Ascending aorta (tissue), 2 donors: Measurements from ENCODE around the gene TFB1M. TPM values are rescaled to one million over a fixed set of nuclear protein-coding genes. Genes with fewer than 3 reads are reported as not detected.

ENCODE experiments used
- DNase-seq, 2 donors: peaks; one replicate each; pipeline ENCODE4 v3.0.0-alpha.2; 2019; ENCODE audit warnings: low spot score in 2 of 2
- H3K27ac ChIP-seq, 2 donors: fragments of 200-600 bp; sonication (generic); one replicate each; pipeline ENCODE4 v1.5.1; 2016 to 2017; ENCODE audit warnings: mild to moderate bottlenecking in 1 of 2
- H3K27me3 ChIP-seq: fragments of 200-600 bp; sonication (generic); one replicate; pipeline ENCODE4 v1.5.1; 2017
- H3K36me3 ChIP-seq, 2 donors: fragments of 200-600 bp; sonication (generic); one replicate each; pipeline ENCODE4 v1.5.1; 2016
- H3K4me1 ChIP-seq, 2 donors: fragments of 200-600 bp; sonication (generic); one replicate each; pipeline ENCODE4 v1.5.1; 2016 to 2017; ENCODE audit warnings: mild to moderate bottlenecking in 1 of 2
- H3K4me3 ChIP-seq, 2 donors: fragments of 200-600 bp; sonication (generic); one replicate each; pipeline ENCODE4 v1.5.1; 2016 to 2017; ENCODE audit warnings: mild to moderate bottlenecking in 1 of 2
- H3K9me3 ChIP-seq, 2 donors: fragments of 200-600 bp; sonication (generic); one replicate each; pipeline ENCODE4 v1.5.1; 2016
- intact Hi-C: fragments of 100-400 bp; cut with DNase I; formaldehyde crosslinking; loops from one replicate; pipeline ENCODE4 v1.15.1; 2023
- total RNA-seq: library from RNA; depleted of rRNA; stranded (reverse); fragments of >200 nt; gene quantifications from one replicate; pipeline ENCODE4 v1.1.0, GENCODE V29; 2016
- TF ChIP-seq, protein P1 (sequence below), 3 experiments: fragments of 200-600 bp in 2 of 3; fragments of 450-650 bp in 1 of 3; sonication (generic) in 2 of 3; IDR thresholded peaks; one replicate each; pipeline ENCODE4 v1.5.1; 2016 to 2019; ENCODE audit warnings: antibody characterized with exemption in 3 of 3, mild to moderate bottlenecking in 1 of 3, moderate library complexity in 1 of 3

TFB1M gene
- total RNA-seq, 1 donor from 2014 or later: 2.9 TPM

DNA sequence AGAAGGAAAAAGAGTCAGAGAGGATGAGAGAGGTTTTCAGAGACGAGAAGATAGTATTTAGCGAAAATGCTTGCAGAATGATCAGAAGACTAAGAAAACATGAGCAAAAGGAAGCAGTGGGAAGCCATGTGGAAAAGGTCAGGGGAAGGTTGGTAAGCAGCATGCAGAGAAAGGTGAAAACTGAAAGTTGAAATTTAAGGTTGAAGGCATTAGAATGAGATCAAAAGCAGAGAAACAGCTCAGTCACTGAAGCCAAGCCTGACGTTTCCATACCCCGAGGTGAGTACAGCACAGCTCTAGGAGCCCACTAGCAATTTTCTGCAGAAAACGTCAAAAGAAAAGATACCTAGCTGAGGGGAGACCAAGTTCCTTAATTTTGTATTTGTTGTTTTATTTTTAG lies 19.1 kb upstream of the TFB1M start:
- no peak overlapping the region for H3K4me3 ChIP-seq
- peaks cover 0 to 3% of the 10 kb centered on the region in 2 donors for H3K9me3 ChIP-seq
- no peak overlapping the region for H3K27ac ChIP-seq
- TF ChIP-seq, protein P1, sequence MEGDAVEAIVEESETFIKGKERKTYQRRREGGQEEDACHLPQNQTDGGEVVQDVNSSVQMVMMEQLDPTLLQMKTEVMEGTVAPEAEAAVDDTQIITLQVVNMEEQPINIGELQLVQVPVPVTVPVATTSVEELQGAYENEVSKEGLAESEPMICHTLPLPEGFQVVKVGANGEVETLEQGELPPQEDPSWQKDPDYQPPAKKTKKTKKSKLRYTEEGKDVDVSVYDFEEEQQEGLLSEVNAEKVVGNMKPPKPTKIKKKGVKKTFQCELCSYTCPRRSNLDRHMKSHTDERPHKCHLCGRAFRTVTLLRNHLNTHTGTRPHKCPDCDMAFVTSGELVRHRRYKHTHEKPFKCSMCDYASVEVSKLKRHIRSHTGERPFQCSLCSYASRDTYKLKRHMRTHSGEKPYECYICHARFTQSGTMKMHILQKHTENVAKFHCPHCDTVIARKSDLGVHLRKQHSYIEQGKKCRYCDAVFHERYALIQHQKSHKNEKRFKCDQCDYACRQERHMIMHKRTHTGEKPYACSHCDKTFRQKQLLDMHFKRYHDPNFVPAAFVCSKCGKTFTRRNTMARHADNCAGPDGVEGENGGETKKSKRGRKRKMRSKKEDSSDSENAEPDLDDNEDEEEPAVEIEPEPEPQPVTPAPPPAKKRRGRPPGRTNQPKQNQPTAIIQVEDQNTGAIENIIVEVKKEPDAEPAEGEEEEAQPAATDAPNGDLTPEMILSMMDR (IDR thresholded peaks at IDR 0.05): no peak
- H3K4me1 ChIP-seq: no peaks in the 10 kb centered on the region
- intact Hi-C loops: no loop called here
- DNase-seq: no peak
- no peaks in the 10 kb centered on the region for H3K36me3 ChIP-seq
- H3K27me3 ChIP-seq: no peaks in the 10 kb centered on the region

DNA sequence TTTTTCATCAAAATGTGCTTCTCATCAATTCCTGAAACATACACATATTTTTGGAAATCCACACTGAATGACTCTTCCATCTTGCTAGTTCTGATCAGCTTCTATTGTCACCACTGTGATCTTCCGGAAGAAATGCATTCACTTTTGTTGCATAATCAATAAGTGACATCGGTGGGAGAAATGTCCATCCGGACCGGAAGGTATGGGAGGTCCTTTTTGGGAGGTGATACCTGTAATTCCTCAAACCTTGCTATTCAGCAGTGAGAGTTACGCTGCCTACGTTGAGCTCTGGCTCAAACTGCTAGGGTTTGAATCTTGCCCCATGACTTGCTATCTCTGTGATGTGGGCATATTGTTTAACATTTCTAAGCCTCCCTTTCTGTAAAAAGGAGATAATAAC lies 16.6 kb upstream of the TFB1M start:
- no peaks in the 10 kb centered on the region for H3K4me1 ChIP-seq
- peaks cover 0 to 3% of the 10 kb centered on the region in 2 donors for H3K9me3 ChIP-seq
- H3K36me3 ChIP-seq: no peaks in the 10 kb centered on the region
- H3K27ac ChIP-seq: no peak overlapping the region
- no peaks in the 10 kb centered on the region for H3K27me3 ChIP-seq
- TF ChIP-seq, protein P1 (IDR thresholded peaks at IDR 0.05): no peak
- no peak overlapping the region for H3K4me3 ChIP-seq
- intact Hi-C loops: no loop called here
- no peak for DNase-seq

DNA sequence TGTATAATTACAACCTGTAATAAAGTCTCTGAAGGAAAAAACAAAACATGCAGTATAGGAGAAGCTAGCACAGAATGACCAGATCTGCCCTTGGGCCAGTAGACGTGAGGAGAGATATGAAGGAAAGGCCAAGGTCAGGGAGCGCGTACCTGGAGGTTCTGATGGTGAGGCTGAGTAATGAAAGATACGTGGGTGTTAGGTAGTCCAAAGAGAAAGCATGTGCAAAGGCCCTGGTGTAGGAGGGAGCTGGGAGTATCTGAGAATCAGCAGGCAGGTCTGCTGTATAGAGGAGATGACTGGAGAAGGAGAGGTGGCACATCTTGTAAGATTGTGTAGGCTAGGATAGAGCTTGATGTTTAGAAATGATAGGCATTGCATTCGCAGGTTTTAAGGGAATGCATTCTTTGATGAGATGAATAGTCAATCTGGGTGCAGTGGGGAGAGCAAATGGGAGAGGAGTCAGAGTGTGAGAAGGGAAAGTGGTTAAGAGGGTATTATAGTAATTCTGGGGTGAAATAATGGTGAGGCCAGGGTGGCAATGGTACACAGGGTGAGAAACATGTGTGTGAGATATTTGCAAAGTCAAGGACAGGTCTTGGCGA lies 15.9 kb upstream of the TFB1M start:
- Histone ChIP-seq H3K27ac (no peak overlapping the region), H3K4me1 (no peaks in the 10 kb centered on the region), H3K27me3 (no peaks in the 10 kb centered on the region), H3K9me3 (peaks cover 0 to under 1% of the 10 kb centered on the region in 2 donors), H3K36me3 (no peaks in the 10 kb centered on the region), H3K4me3 (no peak overlapping the region)
- TF ChIP-seq, protein P1 (IDR thresholded peaks at IDR 0.05): no peak
- intact Hi-C loops: no loop called here
- DNase-seq: no peak

DNA sequence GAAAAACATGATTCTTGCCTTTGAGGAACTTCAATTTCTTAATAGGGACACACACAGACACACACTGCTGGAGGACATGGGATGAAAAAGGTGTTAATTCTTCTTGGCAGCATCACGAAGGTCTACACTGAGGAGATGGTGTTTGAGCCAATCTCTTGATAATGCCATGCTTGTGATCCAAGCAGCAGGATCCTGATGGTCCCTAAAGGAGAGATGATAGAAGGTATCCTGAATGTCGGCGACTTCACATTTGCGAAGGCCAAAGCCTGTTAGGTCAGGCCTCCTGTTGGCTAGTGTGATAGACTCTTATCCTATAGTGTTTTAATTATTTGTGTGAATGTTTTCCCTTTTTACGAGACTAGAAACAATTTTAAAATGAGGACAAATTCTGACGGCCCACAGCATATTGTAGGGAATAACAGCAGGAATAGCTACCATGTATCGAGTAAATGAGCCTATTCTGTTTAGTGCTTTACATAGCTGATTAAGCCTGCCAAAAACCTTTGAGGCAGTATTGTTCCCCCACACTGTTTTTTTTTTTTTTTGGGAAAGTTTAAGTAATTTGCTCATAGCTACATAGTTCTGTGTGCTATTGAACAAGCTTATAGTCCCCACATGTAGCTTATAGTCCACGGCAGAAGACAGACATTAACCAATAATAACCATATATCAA lies 15.3 kb upstream of the TFB1M start:
- no peaks in the 10 kb centered on the region for H3K9me3 ChIP-seq
- intact Hi-C loops: loop anchor here (5.0 kb wide), 2 partner anchors 88 to 163 kb away; no protein-coding TSS in a partner anchor
- no peak overlapping the region for H3K4me3 ChIP-seq

DNA sequence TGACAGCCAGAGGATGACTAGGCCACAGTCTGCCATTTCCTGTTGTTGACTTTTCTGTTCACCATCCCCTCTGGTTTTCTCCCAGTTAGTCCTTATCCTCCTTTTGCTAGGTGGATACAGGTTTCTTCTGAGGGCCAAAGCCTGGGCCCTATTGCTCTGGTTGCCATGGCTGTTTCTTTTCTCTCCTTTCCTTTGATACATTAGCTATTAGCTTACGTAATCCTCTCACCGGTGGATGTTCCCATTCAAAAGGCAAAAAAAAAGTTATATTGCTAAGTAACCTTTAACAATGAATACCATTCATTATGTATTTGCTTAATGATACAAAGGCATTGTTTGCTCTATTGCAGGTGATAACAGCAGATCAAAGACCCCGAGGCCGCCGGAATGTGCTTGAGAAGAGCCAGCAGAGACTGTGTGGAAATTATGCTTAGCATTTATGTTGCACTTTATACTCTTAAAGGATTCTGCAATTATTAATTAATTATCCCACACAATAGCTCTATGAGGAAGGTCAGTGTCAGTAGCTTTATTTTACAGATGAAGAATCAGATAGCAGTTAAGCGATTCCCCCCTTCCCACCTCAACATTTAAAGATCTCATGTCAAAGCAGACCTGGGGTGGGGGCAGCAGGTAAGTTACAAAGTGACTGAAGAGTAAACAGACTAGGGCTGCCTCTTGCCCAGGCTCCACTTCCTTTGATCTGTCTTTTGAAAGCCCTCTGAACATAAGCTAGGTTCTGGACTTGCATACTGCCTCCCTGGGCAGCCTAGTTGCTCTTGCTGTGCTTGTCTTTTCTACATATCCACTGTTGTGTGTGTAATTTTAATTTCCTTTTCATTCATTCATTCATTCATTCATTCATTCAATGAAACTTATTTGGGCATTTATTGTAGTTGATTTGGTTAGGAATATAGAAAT lies 14.5 kb upstream of the TFB1M start:
- DNase-seq: no peak
- Histone ChIP-seq H3K27me3 (no peaks in the 10 kb centered on the region), H3K4me3 (no peak overlapping the region), H3K27ac (no peak overlapping the region), H3K4me1 (no peaks in the 10 kb centered on the region), H3K9me3 (no peaks in the 10 kb centered on the region), H3K36me3 (no peaks in the 10 kb centered on the region)
- intact Hi-C loops: loop anchor here (5.0 kb wide), 2 partner anchors 89 to 164 kb away; no protein-coding TSS in a partner anchor
- TF ChIP-seq, protein P1 (IDR thresholded peaks at IDR 0.05): no peak

More for the DNA sequence above, 15.3 kb upstream of the TFB1M start:
- no peaks in the 10 kb centered on the region for H3K27me3 ChIP-seq
- TF ChIP-seq, protein P1 (IDR thresholded peaks at IDR 0.05): no peak
- DNase-seq: no peak
- H3K36me3 ChIP-seq: no peaks in the 10 kb centered on the region
- H3K4me1 ChIP-seq: no peaks in the 10 kb centered on the region
- no peak overlapping the region for H3K27ac ChIP-seq
